AG09319 (cell line): ENCODE results near the gene UQCR11.

Experiments
- DNase-seq: peaks from one replicate; pipeline ENCODE4 v3.0.0-alpha.2; 2010; ENCODE audit warnings: low read depth; ENCODE audit errors: extremely low read depth
- TF ChIP-seq, protein P1 (sequence below): IDR thresholded peaks from 2 replicates; pipeline ENCODE4 v1.5.1; 2011; ENCODE audit warnings: low read depth, mild to moderate bottlenecking, inconsistent platforms, low read length, moderate library complexity

UQCR11 gene

DNA sequence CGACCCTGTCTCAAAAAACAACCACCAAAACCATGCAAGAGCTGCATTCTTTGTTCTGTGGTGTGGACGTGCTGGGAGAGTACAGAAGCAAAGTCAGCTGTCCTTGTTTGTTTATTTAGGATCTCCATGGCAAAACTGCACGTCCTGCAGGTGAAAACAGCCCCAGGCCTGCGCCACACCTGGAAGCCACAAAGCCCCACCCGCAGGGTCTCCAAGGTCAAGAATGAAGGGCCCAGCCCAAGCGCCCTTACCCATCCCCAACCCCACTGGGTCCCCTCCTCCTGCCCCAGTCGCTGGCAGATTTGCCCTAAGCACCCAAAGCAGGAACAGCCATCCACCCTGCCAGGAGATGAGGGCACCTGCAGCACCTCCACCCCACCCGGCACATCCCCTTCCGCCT lies 23.1 kb downstream of the UQCR11 start:
- TF ChIP-seq, protein P1, sequence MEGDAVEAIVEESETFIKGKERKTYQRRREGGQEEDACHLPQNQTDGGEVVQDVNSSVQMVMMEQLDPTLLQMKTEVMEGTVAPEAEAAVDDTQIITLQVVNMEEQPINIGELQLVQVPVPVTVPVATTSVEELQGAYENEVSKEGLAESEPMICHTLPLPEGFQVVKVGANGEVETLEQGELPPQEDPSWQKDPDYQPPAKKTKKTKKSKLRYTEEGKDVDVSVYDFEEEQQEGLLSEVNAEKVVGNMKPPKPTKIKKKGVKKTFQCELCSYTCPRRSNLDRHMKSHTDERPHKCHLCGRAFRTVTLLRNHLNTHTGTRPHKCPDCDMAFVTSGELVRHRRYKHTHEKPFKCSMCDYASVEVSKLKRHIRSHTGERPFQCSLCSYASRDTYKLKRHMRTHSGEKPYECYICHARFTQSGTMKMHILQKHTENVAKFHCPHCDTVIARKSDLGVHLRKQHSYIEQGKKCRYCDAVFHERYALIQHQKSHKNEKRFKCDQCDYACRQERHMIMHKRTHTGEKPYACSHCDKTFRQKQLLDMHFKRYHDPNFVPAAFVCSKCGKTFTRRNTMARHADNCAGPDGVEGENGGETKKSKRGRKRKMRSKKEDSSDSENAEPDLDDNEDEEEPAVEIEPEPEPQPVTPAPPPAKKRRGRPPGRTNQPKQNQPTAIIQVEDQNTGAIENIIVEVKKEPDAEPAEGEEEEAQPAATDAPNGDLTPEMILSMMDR = no peak
- no peak for DNase-seq

DNA sequence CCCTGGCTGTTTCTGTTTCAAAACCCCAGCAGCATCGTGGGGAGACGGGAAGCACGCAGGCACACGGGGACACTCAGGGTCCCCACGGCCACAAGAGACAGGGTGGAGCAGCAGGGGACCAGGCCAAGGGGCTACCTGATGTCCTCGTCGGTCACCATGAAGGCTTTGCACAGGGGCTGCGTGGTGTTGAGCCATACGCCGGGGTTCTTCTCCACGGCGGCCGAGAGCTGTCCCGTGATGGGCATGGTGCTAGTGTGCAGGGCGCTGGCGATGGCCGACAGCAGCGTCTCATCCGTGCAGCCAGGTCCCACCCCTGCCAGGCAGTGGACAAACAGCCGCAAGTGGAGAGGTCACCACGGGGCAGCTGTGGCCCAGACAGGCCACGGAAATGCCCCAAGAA lies 24.3 kb downstream of the UQCR11 start:
- no peak for DNase-seq
- TF ChIP-seq, protein P1 = no peak

DNA sequence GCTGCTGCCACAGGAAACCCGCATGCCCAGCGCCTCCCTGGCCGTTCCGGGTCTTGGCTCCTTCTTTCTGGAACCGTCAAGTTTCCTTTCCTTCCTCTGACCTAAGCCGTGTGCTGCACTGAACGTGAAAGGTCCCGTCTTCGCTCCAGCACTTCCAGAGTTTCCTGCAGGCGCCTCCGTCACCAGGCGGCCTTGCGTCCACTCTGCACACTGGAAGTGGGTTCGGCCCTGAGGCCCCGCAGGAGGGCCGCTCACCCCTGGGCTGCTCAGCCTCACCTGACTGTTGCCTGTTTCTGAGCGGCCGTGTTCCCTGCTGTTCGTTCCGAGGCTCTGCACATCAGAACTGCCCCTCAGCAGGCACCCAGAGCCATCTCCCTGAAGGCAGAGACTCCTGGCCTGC lies 24.9 kb downstream of the UQCR11 start:
- TF ChIP-seq, protein P1 = no peak
- no peak for DNase-seq

DNA sequence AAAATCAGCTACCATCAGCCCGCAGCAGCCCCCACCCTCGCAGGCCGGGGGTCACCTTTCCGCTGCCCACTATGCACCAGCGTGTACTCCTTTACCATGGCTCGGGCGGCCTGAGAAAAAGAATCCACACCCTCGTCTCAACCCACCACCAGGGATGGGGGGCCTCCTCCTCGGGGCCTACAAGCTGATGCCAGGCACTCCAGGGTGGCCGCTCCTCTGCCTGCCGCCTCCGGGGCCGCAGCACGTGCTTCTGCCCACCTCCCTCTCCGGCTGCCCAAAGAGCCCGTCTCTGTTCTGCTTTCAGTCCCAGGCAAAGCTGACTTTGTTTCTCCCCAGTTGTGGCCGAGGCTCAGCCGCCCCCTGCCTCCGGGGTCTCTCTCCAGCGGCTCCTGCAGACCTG lies 26.0 kb downstream of the UQCR11 start:
- TF ChIP-seq, protein P1 = no peak
- no peak for DNase-seq

DNA sequence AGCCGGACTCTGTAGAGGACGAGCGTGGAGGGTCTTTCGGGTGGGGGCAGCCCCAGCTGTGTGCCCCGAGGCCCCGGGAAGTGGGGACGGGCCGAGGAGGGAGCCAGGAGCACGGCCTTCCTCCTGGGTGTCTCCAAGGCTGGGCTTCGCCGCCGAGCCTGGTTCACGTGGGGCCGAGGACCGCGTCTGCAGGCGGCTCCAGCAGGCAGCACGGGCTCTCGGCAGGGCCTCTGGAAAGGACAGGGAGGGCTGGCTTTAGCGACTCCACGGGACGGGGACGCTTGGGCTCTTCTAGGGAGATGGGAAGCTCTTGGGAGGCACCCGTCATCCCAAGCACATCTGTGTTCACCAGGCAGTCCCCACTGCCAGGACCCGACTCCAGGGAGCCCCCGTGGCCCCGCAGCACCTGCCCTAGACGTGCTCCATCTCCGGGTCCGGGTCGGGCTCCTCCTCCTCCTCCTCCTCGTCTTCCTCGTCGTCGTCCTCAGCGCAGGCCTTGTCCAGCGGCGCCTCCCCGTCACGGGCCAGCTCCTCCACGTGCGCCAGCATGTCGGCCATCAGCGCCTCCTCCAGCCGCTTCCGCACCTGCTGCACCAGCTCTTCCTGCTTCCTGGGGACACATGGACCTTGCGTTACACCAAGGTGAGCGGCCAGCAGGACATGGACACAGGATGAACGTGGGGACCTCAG lies 27.2 kb downstream of the UQCR11 start:
- TF ChIP-seq, protein P1 = no peak
- no peak for DNase-seq

DNA sequence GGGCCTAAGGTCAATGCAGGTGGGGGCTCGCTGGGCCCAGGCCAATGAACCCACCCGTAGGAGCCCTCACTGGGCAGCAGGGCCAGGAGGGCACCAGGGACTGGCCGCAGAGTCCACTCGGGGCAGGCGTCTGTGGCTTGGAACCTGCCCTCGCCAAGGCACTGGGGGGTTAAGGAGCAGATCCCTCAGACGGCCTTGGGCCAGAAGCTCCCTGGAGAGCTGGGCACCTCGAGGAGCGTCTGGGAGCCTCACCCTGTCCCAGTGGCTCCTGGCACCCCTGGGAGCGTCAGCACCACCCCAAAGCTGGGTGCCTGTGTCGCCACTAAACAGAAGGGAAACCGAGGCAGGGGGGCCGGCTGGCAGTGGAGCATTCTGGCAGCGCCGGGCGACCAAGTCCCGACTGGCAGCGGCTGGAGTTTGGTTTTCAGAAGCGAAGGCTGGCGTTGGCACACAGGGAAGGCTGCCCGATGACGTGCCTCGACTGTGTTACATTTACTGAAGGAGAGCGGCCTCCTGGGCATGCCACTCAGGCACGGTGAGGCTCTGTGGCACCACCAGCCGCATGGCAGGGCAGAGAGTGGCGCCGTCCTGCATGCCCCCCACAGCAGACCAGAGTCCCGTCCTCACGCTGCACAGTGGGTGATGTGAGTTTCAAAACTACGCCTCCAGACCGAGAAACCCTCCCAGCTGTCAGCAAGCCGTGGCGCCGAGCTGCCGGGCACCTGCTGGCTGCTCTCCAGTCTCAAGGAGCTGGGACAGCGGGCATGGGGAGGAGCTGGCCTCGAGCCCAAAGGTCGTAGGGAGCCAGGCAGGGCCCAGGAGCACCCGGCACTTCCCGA lies 28.0 kb downstream of the UQCR11 start:
- TF ChIP-seq, protein P1 = no peak
- DNase-seq = no peak
